GF-D8 (cell line): ENCODE results near the gene NELFB.
A peak's percentile ranks its signal among the peaks of the same experiment; 100 is the strongest.

Experiments
- DNase-seq: peaks from one replicate; lab custom pipeline; 2025; lab: John Stamatoyannopoulos, UW

Gene NELFB

GRCh38 chr9:137281345-137282116 lies 26.4 kb downstream of the NELFB start:
- no peak for DNase-seq

- DNase-seq, result no peak
Measured at GRCh38 chr9:137286975-137287383, 31.9 kb downstream of the NELFB start.

DNA sequence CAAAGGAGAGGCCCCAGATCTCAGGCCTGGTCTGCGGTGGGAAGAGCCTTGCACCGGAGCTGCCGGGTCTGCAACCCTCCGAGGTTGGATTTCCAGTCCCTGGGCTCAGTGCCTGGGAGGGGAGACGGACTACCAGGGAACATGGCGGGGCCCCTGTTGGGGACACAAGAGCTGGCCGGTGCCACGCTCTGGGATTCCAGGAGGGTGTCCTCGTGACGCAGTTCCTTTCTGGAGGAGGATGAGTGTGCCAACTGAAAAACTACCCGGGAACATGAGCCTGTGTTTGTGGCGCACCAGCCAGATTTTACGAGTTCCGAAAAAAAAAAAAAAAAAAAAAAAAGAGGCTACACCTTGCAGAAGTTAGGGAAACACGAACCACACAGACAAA lies 38.0 kb downstream of the NELFB start:
- DNase-seq, result no peak

DNA sequence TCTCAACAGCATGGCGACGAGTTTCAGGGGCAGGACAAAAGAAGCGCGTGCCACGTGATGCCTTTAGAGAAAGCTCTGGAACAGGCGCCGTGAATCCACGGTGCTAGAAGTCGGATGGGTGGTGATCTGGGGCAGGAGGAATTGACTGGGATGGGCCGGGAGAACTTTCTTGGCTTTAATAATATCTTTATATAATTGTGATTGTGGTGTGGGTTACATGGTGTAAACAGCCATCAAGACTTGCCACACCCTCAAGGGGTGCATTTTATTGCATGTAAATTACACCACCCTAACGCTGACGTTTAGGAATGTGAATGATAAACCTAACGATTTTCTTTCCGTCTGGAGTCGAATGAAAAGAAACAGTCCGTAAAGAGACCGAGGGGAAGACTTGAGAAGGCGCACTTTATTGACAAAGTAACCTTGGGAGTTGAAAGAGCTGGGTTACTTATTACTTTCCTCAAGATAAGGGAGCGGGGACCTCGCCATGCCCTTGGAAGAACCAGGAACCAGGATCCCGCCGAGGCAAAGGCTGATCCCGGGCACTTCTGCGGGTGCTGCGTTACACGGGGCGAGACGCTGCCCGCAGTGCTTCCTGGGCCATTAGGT lies 38.5 kb downstream of the NELFB start:
- DNase-seq, result no peak

DNA sequence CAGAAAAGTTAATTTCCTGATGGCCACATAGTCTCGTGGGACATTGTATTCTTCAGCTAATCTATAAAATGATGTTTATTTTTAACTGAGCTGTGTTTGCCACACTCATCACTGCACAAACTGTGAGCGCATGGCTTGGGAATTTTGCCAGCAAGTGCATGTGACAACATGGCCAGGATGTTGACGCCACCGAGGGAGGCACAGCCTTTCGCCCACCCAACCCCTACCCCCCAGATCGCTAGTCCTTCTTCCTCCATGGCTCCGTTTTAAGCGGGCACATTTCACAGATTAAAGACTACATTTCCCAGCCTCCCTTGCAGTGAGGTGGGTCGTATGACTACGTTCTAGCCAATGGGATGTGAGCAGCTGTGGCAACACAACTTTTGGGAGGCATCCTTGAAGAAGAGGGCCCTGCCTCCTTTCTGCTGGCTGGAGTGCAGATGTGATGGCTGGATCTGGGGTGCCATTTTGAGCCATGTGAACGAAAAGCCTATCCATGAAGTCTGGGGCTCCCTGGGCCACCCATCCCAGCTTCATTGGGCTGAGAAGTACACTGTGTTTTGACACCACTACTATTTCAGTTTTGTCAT lies 39.1 kb downstream of the NELFB start:
- peak; percentile 70 for DNase-seq

GRCh38 chr9:137294681-137295237 lies 39.6 kb downstream of the NELFB start:
- DNase-seq, result no peak

GRCh38 chr9:137295238-137295811 lies 40.2 kb downstream of the NELFB start:
- no peak for DNase-seq

GRCh38 chr9:137295849-137296669 lies 40.9 kb downstream of the NELFB start:
- DNase-seq, result no peak

DNA sequence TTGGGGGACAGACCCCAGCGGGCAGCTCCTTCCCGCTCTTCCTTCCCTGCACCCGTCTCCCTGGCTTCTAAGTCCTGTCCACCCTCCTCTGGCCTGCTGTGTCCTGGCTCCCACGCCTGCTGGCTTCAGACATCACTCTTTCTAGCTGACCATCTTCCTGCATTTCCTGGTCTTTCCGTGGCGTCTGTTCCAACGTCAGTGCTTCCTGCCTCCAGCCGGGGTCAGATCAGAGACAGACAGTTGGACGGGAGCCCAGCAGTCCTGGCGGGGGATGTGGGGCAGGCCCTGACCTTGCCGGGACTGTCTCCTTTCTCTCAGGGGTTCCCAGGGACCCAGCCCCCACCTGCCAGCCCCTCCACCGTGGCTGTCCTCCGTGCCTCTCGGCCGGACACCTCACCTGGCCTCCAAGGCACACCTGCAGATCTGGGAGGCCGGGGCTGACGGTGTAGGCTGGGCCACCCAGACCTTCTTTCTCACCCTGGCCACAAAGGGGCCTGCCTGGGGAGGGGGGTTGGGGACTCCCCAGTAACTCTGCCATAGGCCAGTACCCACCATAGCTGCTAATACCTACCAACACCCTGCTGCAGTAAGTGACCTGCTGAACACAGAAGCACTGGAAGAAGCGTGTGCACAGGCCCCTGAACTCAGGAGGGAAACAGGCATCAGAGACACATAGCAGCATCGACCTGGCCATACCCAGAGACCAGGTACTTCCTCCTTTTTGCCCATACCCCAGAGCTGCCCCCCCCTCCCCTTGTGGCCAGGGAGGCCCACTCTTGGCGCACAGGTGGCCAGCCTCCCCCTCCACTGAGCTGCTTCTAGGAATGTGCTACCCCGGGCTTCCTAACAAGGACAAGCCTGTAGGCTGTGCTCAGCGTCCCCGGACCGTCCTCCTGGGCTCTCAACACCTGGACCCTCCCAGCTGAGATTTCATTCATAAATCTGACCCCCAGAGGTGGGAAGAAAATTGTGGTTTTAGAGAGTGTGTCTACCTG lies 41.8 kb downstream of the NELFB start:
- no peak for DNase-seq

DNA sequence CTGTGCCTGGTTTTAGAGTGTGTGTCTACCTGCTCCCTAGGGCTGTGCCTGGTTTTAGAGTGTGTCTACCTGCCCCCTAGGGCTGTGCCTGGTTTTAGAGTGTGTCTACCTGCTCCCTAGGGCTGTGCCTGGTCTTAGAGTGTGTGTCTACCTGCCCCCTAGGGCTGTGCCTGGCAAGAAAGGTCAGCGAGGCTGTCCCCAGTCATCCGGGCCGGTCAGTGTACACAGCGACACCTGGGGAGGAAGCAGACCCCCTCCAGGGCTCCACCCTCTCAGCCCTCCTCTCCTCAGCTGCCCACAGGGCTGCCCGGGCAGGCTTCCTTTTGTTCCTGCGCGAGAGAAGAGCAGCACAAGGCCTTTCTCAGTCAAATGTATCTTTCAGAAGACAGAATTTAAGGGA lies 42.8 kb downstream of the NELFB start:
- DNase-seq, result no peak

- no peak for DNase-seq
Measured at GRCh38 chr9:137298401-137299202, 43.5 kb downstream of the NELFB start.

GRCh38 chr9:137299203-137299565 lies 44.1 kb downstream of the NELFB start:
- DNase-seq, result no peak

GRCh38 chr9:137299938-137300337 lies 44.8 kb downstream of the NELFB start:
- no peak for DNase-seq

- no peak for DNase-seq
Measured at GRCh38 chr9:137300567-137301080, 45.5 kb downstream of the NELFB start.

DNA sequence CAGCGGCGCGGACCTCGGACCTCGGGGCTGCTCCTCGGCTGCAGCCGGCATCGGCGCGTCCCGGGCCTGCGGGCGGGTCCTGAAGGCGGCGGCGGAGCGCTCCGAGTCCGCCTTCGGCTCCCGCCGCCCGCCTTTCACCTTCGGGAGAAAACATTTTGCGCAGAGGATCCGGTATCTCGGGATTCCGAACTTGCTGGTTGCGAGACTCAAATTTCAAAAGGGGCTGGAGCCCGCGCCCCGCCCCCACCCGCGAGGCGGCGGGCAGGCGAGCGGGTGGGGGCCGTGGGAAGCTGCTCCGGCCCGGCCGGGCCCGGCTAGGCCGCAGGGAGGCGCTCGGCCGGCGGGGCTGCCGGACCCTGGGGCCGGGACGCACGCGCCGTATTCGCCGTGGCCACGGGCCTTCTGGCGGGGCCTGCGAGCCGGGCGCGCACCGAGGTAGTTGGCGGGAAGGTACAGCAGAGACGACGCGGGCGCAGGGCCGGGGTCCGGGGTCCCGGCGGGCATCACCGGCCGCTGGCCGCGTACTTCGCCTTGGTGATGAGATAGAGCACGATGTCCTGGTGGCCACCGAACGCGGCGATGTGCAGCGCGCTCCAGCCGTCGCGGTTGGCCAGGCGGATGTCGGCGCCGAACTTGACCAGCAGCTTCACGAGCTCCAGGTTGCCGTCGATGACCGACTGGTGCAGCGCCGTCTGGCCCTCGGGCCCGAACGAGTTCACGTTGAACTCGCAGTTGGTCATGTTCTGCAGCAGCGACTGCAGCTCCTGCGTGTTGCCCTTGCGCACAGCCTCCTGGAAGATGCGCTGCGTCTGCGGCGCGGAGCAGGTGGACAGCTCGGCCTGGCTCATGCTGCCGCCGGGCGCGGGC lies 46.2 kb downstream of the NELFB start:
- no peak for DNase-seq

DNA sequence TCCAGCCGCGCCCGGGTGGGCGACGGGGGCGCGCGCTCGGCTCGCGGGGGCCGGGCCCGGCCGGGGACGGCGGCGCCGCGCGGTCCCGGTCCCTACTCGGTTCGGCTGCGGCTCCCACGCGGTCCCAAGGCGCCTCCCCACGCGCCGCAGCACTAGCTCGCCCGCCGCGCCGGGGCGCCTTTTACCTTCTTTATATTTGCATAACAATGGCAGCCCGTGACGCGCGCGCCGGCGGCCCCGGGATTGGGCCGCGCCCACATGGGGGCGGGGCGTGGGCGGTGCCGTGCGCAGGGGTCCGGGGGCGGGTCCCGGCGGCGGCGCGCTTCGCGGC lies 47.0 kb downstream of the NELFB start, which contains the start of gene NRARP:
Gene NRARP, minus strand, starts transcription at position 154 of the 331 bp plus-strand sequence. CDS start 343 bp downstream, outside the sequence.
- DNase-seq, result peak; percentile 65

- DNase-seq, result no peak
Measured at GRCh38 chr9:137302449-137303150, 47.5 kb downstream of the NELFB start.
